T-cell (primary cell): ENCODE measurements around the gene LSP1. TPM values are rescaled to one million over a fixed set of nuclear protein-coding genes. Genes with fewer than 3 reads are reported as not detected.
"Not testable (repeated sequence)": the region's sequence is repeated elsewhere in the genome, so short reads cannot be mapped to it uniquely, and the experiment has no call there.

Source experiments
- ATAC-seq, 4 experiments: fragments of 200-7000 bp in 3 of 4; fragments of 150-1000 bp in 1 of 4; cut with Tn5 transposase; replicated peaks in 1 of 4; 1 replicate in 3 of 4; 2 replicates in 1 of 4; pipeline ENCODE4 v1.10.0; 2021; ENCODE audit warnings: moderate library complexity in 3 of 4, mild to moderate bottlenecking in 2 of 4, moderate number of reproducible peaks in 1 of 4
- CTCF ChIA-PET, 2 donors: fragments of 300-600 bp; sonication (Branson Sonifier 250); formaldehyde crosslinking; loops; one replicate each; lab custom pipeline; 2022; ENCODE audit warnings: antibody characterized with exemption in 2 of 2; lab: Charles Lee
- POLR2A ChIA-PET, 2 donors: fragments of 300-600 bp; sonication (Branson Sonifier 250); formaldehyde crosslinking; loops; one replicate each; lab custom pipeline; 2022; ENCODE audit warnings: antibody characterized with exemption in 2 of 2; lab: Charles Lee
- DNase-seq, 35 experiments: peaks; one replicate each; pipeline versions ENCODE4 v3.0.0 to v3.0.0-alpha.2; 2013 to 2023
- H3K27ac ChIP-seq: one replicate; pipeline ENCODE4 v1.5.1; 2013; ENCODE audit warnings: low read length
- H3K27me3 ChIP-seq, 2 experiments: replicated peaks in 1 of 2; 1 replicate in 1 of 2; 2 replicates in 1 of 2; pipeline versions ENCODE4 v1.6.1 to v1.7.0; 2013; ENCODE audit warnings: low read length in 1 of 2, mixed read lengths in 1 of 2; ENCODE audit not compliant: control insufficient read depth in 2 of 2, insufficient read depth in 2 of 2; ENCODE audit errors: extremely low read depth in 1 of 2
- H3K36me3 ChIP-seq, 2 donors: 1 replicate in 1 of 2; 2 replicates in 1 of 2; pipeline versions ENCODE4 v1.6.1 to v1.7.0; 2013; ENCODE audit warnings: low read length in 1 of 2; ENCODE audit not compliant: control insufficient read depth in 2 of 2, insufficient read depth in 1 of 2; ENCODE audit errors: extremely low read depth in 1 of 2
- H3K4me1 ChIP-seq, 2 experiments: 1 replicate in 1 of 2; 2 replicates in 1 of 2; pipeline versions ENCODE4 v1.6.1 to v1.7.0; 2013; ENCODE audit warnings: low read length in 2 of 2, mixed read lengths in 1 of 2; ENCODE audit not compliant: insufficient read depth in 2 of 2, control insufficient read depth in 1 of 2; ENCODE audit errors: extremely low read depth in 1 of 2
- H3K4me3 ChIP-seq, 2 donors: 1 replicate in 1 of 2; 2 replicates in 1 of 2; pipeline versions ENCODE4 v1.5.1 to v1.7.0; 2013; ENCODE audit warnings: mild to moderate bottlenecking in 2 of 2, low read length in 1 of 2, moderate library complexity in 1 of 2; ENCODE audit not compliant: control insufficient read depth in 1 of 2; ENCODE audit errors: extremely low read depth in 1 of 2
- H3K9me3 ChIP-seq: 2 replicates; pipeline ENCODE4 v1.7.0; 2013
- H3K27ac Mint-ChIP-seq, 2 donors: one replicate each; pipeline ENCODE4 v1.8.0; 2020 to 2021; ENCODE audit warnings: mild to moderate bottlenecking in 2 of 2, mixed read lengths in 2 of 2
- H3K27me3 Mint-ChIP-seq, 2 donors: one replicate each; pipeline ENCODE4 v1.8.0; 2021 to 2022; ENCODE audit warnings: mixed read lengths in 2 of 2
- H3K36me3 Mint-ChIP-seq: one replicate; pipeline ENCODE4 v1.8.0; 2021; ENCODE audit warnings: mixed read lengths
- H3K4me1 Mint-ChIP-seq, 3 donors: one replicate each; pipeline ENCODE4 v1.8.0; 2020 to 2022; ENCODE audit warnings: mixed read lengths in 3 of 3, mild to moderate bottlenecking in 1 of 3
- H3K4me3 Mint-ChIP-seq, 3 donors: one replicate each; pipeline ENCODE4 v1.8.0; 2020 to 2022; ENCODE audit warnings: mild to moderate bottlenecking in 3 of 3, mixed read lengths in 3 of 3, moderate library complexity in 3 of 3
- H3K9me3 Mint-ChIP-seq, 3 donors: one replicate each; pipeline ENCODE4 v1.8.0; 2020 to 2022; ENCODE audit warnings: mixed read lengths in 3 of 3
- WGBS: methylation state at CpG from one replicate; pipeline ENCODE4 v1.1.5; 2013; ENCODE audit warnings: missing lambda C conversion rate; ENCODE audit not compliant: insufficient coverage; 5-methylcytosine and 5-hydroxymethylcytosine counted together
- total RNA-seq, 35 experiments: library from RNA in 6 of 35; stranded (reverse) in 6 of 35; fragments of 120-200 nt in 1 of 35; gene quantifications; one replicate each; pipeline versions ENCODE4 v1.2.1 to v1.2.4 and lab custom pipeline; 2013 to 2026

The LSP1 gene, protein sequence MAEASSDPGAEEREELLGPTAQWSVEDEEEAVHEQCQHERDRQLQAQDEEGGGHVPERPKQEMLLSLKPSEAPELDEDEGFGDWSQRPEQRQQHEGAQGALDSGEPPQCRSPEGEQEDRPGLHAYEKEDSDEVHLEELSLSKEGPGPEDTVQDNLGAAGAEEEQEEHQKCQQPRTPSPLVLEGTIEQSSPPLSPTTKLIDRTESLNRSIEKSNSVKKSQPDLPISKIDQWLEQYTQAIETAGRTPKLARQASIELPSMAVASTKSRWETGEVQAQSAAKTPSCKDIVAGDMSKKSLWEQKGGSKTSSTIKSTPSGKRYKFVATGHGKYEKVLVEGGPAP
- total RNA-seq = 100 to 1,000 TPM; 286 to 514 (median 375) TPM
- total RNA-seq (2013) = 323 TPM
- 34.2 to 544 (median 214) reads per million in 29 experiments for total RNA-seq (lab: John Stamatoyannopoulos, UW)

DNA sequence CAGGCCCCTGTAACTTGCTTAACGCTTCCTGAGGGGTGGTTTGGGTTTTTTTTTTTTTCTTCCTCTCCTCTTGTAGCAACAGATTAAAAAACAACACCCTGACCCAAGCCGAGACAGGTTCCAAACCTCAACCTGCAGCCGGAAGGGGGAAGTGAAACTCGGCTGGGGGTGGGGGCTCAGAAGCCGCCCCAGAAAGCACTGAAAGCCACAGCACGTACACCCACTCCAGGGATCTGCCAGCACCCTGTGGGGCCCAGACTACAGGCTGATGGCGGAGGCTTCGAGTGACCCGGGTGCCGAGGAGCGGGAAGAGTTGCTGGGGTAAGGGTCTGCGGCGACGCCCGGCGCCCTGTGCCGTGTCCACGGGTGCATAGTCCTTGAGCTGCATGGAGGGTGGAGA, at the start of gene LSP1:
LSP1 (plus strand) TSS at position 208 of the 400 bp plus-strand sequence; CDS start at position 269, 61 bp downstream.
- Mint-ChIP-seq H3K27me3 (no peaks in the 10 kb centered on the region), H3K27ac (peak within 1 kb of the TSS; percentile 97 to 100), H3K9me3 (no peaks in the 10 kb centered on the region), H3K4me1 (peaks cover 60 to 73% (median 67%) of the 10 kb centered on the region in 3 donors), H3K4me3 (peak within 1 kb of the TSS; percentile 98 to 100 (median 99)), H3K36me3 (peaks cover 6% of the 10 kb centered on the region)
- DNase-seq (peak; percentile 68 to 92 (median 84)), ATAC-seq (peak; percentile 73 to 81 (median 76))
- POLR2A ChIA-PET = no interaction called here
- Histone ChIP-seq H3K4me3 (peak within 1 kb of the TSS; percentile 84 to 98), H3K9me3 (no peaks in the 10 kb centered on the region), H3K27ac (peak within 1 kb of the TSS; percentile 96), H3K4me1 (peaks cover 53 to 95% of the 10 kb centered on the region in 2 experiments), H3K36me3 (peaks cover 2 to 21% of the 10 kb centered on the region in 2 donors), H3K27me3 (no peaks in the 10 kb centered on the region)
- WGBS = 0% methylated on average over 12 of the region's 18 CpGs
- CTCF ChIA-PET = interaction anchor here (0.5 to 0.6 kb wide), 2 partner anchors 20 to 29 kb away, joined by 6 read pairs; no protein-coding TSS in a partner anchor

DNA sequence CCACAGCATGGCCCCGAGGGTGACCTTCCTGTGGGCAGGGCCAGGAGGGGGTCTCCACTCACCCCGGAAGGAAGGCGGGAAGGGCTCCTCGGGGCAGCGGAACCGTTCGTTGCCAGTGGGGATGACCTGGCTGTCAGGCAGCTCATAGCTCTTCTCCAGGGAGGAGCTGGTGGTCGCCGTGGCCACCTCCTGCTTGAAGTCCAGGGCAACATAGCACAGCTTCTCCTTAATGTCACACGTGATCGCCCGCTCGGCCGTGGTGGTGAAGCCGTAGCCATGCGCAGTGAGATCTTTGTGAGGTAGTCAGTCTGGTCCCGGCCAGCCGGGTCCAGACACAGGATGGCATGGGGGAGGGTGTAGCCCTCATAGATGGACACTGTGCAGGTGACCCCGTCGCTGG, 49.6 kb upstream of the LSP1 start:
- DNase-seq (no peak), ATAC-seq (no peak)
- Mint-ChIP-seq H3K4me1 (no peaks in the 10 kb centered on the region), H3K27me3 (peaks cover 22 to 33% of the 10 kb centered on the region in 2 donors), H3K36me3 (no peaks in the 10 kb centered on the region), H3K9me3 (no peaks in the 10 kb centered on the region), H3K27ac (no peak overlapping the region), H3K4me3 (no peak overlapping the region)
- CTCF ChIA-PET = no interaction called here
- WGBS = 92% methylated on average over 20 of the region's 20 CpGs
- H3K9me3 ChIP-seq = no peaks in the 10 kb centered on the region
- POLR2A ChIA-PET = interaction anchor here in 1 of 2 donors (0.6 kb wide), 1 partner anchor 382 kb away, joined by 3 read pairs; no protein-coding TSS in a partner anchor
- H3K4me3 ChIP-seq = no peak overlapping the region
- H3K4me1 ChIP-seq = no peaks in the 10 kb centered on the region
- no peak overlapping the region for H3K27ac ChIP-seq
- H3K27me3 ChIP-seq = peaks cover 0 to 32% of the 10 kb centered on the region in 2 experiments
- H3K36me3 ChIP-seq = no peaks in the 10 kb centered on the region

DNA sequence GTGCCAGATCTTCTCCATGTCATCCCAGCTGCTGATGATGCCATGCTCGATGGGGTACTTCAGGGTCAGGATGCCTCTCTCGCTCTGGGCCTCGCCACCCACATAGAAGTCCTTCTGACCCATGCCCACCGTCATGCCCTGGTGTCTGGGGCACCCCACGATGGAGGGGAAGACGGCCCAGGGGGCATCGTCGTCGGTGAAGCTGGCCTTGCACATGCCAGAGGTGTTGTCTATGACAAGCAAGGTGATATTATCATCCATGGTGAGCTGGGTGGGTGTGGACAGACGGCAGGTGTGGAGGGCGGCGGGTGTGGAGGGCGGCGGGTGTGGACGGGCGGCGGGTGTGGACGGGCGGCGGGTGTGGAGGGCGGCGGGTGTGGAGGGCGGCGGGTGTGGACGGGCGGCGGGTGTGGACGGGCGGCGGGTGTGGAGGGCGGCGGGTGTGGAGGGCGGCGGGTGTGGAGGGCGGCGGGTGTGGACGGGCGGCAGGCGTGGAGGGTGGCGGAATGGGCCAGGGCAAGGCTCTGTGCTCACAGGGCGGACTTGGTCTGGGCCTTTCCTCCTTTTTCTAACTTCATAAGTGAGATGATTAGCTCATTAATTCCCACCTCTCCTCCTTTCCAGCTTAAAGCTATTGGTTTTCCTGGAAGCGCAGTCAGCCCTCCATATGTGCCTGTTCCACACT, 48.9 kb upstream of the LSP1 start:
- H3K27me3 Mint-ChIP-seq = peaks cover 19 to 28% of the 10 kb centered on the region in 2 donors
- H3K9me3 ChIP-seq, H3K27ac Mint-ChIP-seq, CTCF ChIA-PET, H3K4me3 Mint-ChIP-seq, H3K36me3 ChIP-seq, H3K4me1 ChIP-seq, H3K36me3 Mint-ChIP-seq, H3K9me3 Mint-ChIP-seq, ATAC-seq, H3K27ac ChIP-seq, H3K4me3 ChIP-seq, H3K4me1 Mint-ChIP-seq, DNase-seq: not testable (repeated sequence)
- POLR2A ChIA-PET = interaction anchor here in 1 of 2 donors (0.6 kb wide), 1 partner anchor 381 kb away, joined by 3 read pairs; no protein-coding TSS in a partner anchor
- WGBS = 91% methylated on average over 10 of the region's 42 CpGs
- peaks cover 0 to 32% of the 10 kb centered on the region in 2 experiments for H3K27me3 ChIP-seq

DNA sequence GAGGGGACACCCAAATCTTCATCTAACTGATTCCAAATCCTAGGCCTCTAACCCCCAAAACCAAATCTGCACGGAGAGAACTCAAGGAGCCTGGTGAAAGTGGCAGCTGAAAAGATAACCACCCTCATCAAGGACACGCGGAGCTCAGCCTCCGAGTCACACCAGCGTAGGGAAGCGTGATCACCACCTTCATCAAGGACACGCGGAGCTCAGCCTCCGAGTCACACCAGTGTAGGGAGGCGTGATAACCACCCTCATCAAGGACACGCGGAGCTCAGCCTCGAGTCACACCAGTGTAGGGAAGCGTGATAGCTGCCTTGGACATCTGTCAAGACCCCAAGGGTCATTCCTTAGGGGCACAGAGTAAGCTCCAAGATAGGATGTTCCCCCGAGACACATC, 47.4 kb upstream of the LSP1 start:
- H3K27ac ChIP-seq = no peak overlapping the region
- no peak for ATAC-seq
- Mint-ChIP-seq H3K36me3 (no peaks in the 10 kb centered on the region), H3K4me1 (no peaks in the 10 kb centered on the region), H3K9me3 (no peaks in the 10 kb centered on the region), H3K27ac (no peak overlapping the region), H3K27me3 (peaks cover 19 to 28% of the 10 kb centered on the region in 2 donors), H3K4me3 (no peak overlapping the region)
- no peak overlapping the region for H3K4me3 ChIP-seq
- peaks cover under 1 to 22% of the 10 kb centered on the region in 2 experiments for H3K27me3 ChIP-seq
- no peak for DNase-seq
- POLR2A ChIA-PET = no interaction called here
- CTCF ChIA-PET = no interaction called here
- H3K9me3 ChIP-seq = no peaks in the 10 kb centered on the region
- H3K4me1 ChIP-seq = no peaks in the 10 kb centered on the region
- 92% methylated on average over 8 of the region's 15 CpGs for WGBS
- H3K36me3 ChIP-seq = no peaks in the 10 kb centered on the region

DNA sequence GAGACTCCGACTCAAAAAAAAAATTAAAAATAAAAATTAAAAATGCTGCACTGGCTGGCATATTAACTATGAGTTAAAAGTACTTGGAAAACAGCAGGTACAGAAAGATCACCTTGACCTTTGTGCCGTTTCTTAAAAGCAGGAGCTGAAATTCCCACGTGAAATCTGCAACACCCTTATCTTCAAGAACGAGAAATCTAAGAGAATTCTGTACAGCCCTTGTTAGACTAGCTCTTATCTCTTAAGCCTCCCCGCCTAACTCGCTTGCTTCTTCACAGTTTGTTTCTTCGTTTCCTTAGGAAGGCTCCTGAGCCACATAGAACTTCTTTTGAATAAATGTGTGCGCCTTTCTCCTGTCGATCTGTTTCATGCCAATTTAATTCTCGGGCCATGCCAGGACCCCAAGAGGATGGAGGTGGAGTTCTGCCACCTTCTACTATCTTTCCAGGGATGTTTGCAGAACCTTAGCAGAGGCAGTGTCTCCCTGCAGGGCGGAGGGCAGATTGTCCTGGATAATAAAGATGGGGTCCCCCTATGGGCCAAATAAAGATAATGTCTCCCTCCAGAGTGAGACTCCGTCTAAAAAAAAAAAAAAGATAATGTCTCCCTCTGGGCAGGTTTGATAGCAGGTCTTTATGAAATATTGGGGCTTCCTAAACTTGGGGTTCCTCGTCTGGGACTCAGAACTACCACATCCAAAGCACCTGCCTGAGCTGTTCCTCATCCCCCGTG, 45.5 kb upstream of the LSP1 start:
- ATAC-seq = no peak
- Mint-ChIP-seq H3K27me3 (peaks cover 15 to 26% of the 10 kb centered on the region in 2 donors), H3K4me3 (no peak overlapping the region), H3K27ac (no peak overlapping the region), H3K36me3 (no peaks in the 10 kb centered on the region), H3K9me3 (no peaks in the 10 kb centered on the region), H3K4me1 (no peaks in the 10 kb centered on the region)
- no peak overlapping the region for H3K4me3 ChIP-seq
- no peaks in the 10 kb centered on the region for H3K4me1 ChIP-seq
- POLR2A ChIA-PET = interaction anchor here in 1 of 2 donors (0.6 kb wide), 1 partner anchor 76 kb away, joined by 3 read pairs; no protein-coding TSS in a partner anchor
- H3K36me3 ChIP-seq = no peaks in the 10 kb centered on the region
- no peaks in the 10 kb centered on the region for H3K9me3 ChIP-seq
- H3K27me3 ChIP-seq = peaks cover 5 to 22% of the 10 kb centered on the region in 2 experiments
- H3K27ac ChIP-seq = no peak overlapping the region
- CTCF ChIA-PET = no interaction called here
- 68% methylated on average over 3 of the region's 14 CpGs for WGBS
- DNase-seq = no peak

DNA sequence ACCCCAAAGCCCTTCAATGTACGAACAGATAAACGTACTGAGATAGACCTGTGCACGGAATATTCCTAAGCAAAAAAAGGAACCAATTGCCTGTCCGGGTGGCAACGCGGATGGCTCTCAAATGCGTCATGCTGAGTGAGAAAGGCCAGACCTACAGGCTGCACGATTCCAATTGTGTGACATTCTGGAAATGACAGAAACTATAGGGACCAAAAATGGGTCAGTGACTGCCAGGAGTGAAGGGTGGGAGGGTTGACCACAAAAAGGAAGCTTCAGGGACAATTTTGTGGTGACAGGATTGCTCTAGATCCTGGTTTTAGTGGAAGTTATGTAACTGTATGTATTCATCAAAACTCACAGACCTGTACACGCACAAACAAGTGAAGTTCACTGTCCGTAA, 42.1 kb upstream of the LSP1 start:
- 49% methylated on average over 6 of the region's 10 CpGs for WGBS
- ChIA-PET CTCF (no interaction called here), POLR2A (interaction anchor here (0.6 to 0.7 kb wide), 2 partner anchors 21 to 617 kb away, joined by 3 to 11 read pairs; no protein-coding TSS in a partner anchor)
- Mint-ChIP-seq H3K4me1 (no peaks in the 10 kb centered on the region), H3K27ac (no peak overlapping the region), H3K36me3 (no peaks in the 10 kb centered on the region), H3K27me3 (peaks cover 8 to 11% of the 10 kb centered on the region in 2 donors), H3K4me3 (no peak overlapping the region), H3K9me3 (no peaks in the 10 kb centered on the region)
- Histone ChIP-seq H3K4me1 (no peaks in the 10 kb centered on the region), H3K4me3 (no peak overlapping the region), H3K36me3 (no peaks in the 10 kb centered on the region), H3K9me3 (no peaks in the 10 kb centered on the region), H3K27ac (no peak overlapping the region), H3K27me3 (peaks cover 5 to 21% of the 10 kb centered on the region in 2 experiments)
- DNase-seq = no peak
- no peak for ATAC-seq
